ENCODE measurements around the gene MLST8.

MLST8 gene

GRCh38 chr16:2209258-2210008, 4.2 kb downstream of the MLST8 start:
- TF ChIP-seq CTCF (IDR thresholded peaks at IDR 0.05): no peak
- no peaks in the 10 kb centered on the region for H3K27me3 ChIP-seq
- no peak overlapping the region for H3K4me3 ChIP-seq
- H3K4me1 ChIP-seq: peaks cover 0 to 42% (median 35%) of the 10 kb centered on the region in 4 donors
- peaks cover 18 to 49% (median 32%) of the 10 kb centered on the region in 3 donors for H3K36me3 ChIP-seq
- H3K9me3 ChIP-seq: no peaks in the 10 kb centered on the region
- intact Hi-C loops (cut with DNase I; ENCODE audit: low total_unique reads): no loop called here
- H3K27ac ChIP-seq: no peak overlapping the region
- no peak for DNase-seq

- no peak for DNase-seq
- intact Hi-C loops (cut with DNase I; ENCODE audit: low total_unique reads): no loop called here
- H3K36me3 ChIP-seq: peaks cover 18 to 49% (median 32%) of the 10 kb centered on the region in 3 donors
- H3K27ac ChIP-seq: no peak overlapping the region
- no peaks in the 10 kb centered on the region for H3K9me3 ChIP-seq
- no peaks in the 10 kb centered on the region for H3K27me3 ChIP-seq
- peaks cover 2 to 41% (median 33%) of the 10 kb centered on the region in 4 donors for H3K4me1 ChIP-seq
- no peak for TF ChIP-seq CTCF (IDR thresholded peaks at IDR 0.05)
- no peak overlapping the region for H3K4me3 ChIP-seq
Observed at GRCh38 chr16:2210009-2210332, 4.7 kb downstream of the MLST8 start.

DNA sequence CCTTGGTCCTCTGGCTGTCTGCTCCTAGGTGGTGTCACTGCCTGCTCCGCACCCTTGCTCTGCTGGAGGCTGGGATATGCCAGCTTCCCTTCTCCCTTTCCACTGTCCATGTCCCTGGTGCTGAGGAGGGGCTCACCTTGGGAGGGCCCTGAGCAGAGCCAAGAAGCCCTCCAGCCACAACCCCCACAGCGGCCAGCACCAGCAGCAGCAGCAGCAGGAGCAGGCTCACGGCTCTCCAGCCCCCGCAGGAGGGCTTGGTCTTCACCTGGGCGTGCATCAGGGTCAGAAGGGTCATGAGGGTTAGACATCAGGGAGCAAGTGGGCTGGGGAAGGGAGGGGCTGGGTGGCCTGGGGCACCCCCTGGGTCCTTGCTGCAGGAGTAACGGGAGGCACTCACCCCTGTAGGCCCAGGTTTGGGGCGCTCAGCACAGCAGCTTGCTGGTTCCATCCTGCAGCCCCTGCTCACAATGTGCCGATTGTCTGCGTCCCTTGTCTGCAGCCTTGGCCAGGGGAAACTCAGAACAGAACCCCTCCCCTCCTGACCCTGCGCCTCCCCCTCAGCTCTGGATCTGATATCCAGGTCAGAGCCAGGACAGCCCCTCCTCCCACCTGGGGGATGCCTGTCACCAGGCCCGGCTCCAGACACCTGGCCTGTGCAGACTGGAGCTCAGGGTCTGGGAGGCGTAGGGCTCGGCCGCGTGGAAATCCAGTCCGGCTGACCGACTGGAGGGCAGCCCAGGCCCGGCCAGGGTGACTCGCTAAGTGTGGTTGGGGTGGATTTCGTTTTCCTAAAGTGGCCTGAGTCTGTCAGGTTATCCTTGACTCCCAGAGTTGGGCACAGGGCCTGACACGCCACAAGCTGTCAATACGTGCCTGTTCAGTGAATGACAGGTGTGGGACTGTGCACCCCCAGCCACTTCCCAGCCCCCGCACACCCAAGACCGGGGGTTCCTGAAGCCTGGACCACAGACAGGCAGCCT, 5.4 kb downstream of the MLST8 start, which contains the start of gene BRICD5:
TSS of gene BRICD5 (minus strand) at position 478 of the 980 bp plus-strand sequence. CDS start at position 448, 30 bp downstream.
- intact Hi-C loops (cut with DNase I; ENCODE audit: low total_unique reads): no loop called here
- Histone ChIP-seq H3K27me3 (no peaks in the 10 kb centered on the region), H3K4me1 (peaks cover 3 to 41% (median 34%) of the 10 kb centered on the region in 4 donors), H3K27ac (no peak within 1 kb of the TSS), H3K9me3 (no peaks in the 10 kb centered on the region), H3K36me3 (peaks cover 18 to 49% (median 32%) of the 10 kb centered on the region in 3 donors), H3K4me3 (no peak within 1 kb of the TSS)
- no peak for DNase-seq
- TF ChIP-seq CTCF (IDR thresholded peaks at IDR 0.05): no peak

DNA sequence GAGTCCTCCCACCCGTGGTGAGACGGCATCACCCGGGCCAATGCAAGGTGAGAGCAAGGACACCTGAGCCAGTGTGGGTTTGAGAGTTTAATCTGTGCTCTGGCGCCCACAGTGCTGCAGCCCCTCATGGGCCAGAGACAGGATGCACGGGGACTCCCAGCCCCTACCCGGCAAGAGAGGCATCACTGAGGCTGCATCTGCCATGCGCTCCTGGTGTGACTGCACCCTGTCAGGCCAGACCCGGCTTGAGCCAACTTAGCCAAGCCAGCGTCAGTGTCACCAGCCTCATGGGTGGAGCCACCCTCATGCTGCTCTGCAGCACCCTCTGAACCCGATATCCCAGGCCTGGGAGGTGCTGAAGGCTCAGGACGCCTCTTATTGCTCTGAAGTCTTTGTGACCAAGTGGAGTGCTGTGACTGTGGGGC, 6.7 kb downstream of the MLST8 start:
- no peaks in the 10 kb centered on the region for H3K27me3 ChIP-seq
- TF ChIP-seq CTCF (IDR thresholded peaks at IDR 0.05): no peak
- peaks cover 18 to 45% (median 32%) of the 10 kb centered on the region in 3 donors for H3K36me3 ChIP-seq
- intact Hi-C loops (cut with DNase I; ENCODE audit: low total_unique reads): no loop called here
- peaks cover 3 to 30% (median 23%) of the 10 kb centered on the region in 4 donors for H3K4me1 ChIP-seq
- no peak for DNase-seq
- no peak overlapping the region for H3K27ac ChIP-seq
- H3K9me3 ChIP-seq: no peaks in the 10 kb centered on the region
- no peak overlapping the region for H3K4me3 ChIP-seq

DNA sequence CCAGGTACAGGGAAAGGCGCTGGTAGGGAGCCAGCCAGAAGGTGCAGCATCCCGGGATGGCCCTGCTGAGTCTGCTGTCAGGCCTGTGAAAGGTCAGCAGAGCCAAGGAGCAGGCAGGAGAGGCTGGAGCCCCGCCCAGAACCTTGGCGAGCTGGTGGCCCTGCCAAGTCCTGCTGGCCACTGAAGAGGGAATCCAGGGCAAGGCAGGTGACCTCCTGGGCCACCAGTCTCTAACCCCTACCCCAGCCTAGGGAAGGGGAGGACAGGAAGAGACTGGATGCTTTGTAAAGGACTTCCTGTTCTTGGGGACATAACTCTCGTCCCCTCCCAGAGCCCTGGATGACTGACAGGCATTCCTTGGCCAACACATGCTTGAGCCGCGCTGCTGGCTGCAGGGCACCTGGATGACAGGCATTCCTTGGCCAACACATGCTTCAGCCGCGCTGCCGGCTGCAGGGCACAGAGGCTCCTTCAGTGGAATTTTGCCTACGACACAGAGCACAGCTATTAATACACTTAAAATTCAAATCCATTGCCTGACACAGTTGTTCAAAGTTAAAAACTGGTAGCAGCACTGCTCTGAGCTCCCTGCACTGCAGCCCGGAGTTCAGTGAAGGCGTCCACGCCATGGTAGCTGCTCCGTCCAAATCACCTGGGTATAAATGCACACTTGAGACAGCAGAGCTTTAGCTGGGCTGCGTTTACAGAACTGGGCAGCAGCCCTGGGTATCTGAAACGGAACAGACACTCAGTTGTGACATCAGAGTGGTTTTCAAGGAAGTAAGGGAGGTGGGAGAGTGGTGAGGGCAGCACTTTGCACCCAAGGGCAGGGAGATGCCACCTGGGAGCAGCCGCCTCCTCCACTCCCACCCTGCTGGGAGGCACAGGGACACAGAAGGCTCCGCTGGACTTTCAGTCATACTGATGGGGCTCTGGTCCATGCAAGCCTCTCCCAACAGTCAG, 7.4 kb downstream of the MLST8 start:
- peaks cover 3 to 29% (median 22%) of the 10 kb centered on the region in 4 donors for H3K4me1 ChIP-seq

More for the DNA sequence above, 7.4 kb downstream of the MLST8 start:
- H3K4me3 ChIP-seq: peak overlapping the region in 1 of 2 donors; percentile 96
- peaks cover 14 to 37% (median 28%) of the 10 kb centered on the region in 3 donors for H3K36me3 ChIP-seq
- no peak overlapping the region for H3K27ac ChIP-seq
- H3K27me3 ChIP-seq: no peaks in the 10 kb centered on the region
- intact Hi-C loops (cut with DNase I; ENCODE audit: low total_unique reads): no loop called here
- no peak for TF ChIP-seq CTCF (IDR thresholded peaks at IDR 0.05)
- H3K9me3 ChIP-seq: no peaks in the 10 kb centered on the region
- no peak for DNase-seq

Data from tibial artery (tissue), 4 donors.